ENCODE data around the gene CASP12. TPM values are rescaled to one million over a fixed set of nuclear protein-coding genes. Genes with fewer than 3 reads are reported as not detected.

Gene CASP12
- total RNA-seq, 1 donor from 2014 or later, result not detected

- DNase-seq (ENCODE audit: low read depth, low spot score), result no peak
- no peaks in the 10 kb centered on the region for H3K9me3 Mint-ChIP-seq
- no peak for TF ChIP-seq CTCF (conservative IDR thresholded peaks at IDR 0.05)
- H3K4me1 Mint-ChIP-seq, result no peaks in the 10 kb centered on the region
- H3K27ac Mint-ChIP-seq (ENCODE audit: unreplicated experiment), result no peak overlapping the region
- no peak overlapping the region for H3K4me3 Mint-ChIP-seq
- no peaks in the 10 kb centered on the region for H3K36me3 Mint-ChIP-seq (ENCODE audit: low read depth)
- no peaks in the 10 kb centered on the region for H3K27me3 Mint-ChIP-seq (ENCODE audit: low read depth)
Observed at GRCh38 chr11:104892723-104893511, 5.3 kb downstream of the CASP12 start.

- Mint-ChIP-seq H3K4me3 (no peak overlapping the region), H3K9me3 (no peaks in the 10 kb centered on the region), H3K27ac (ENCODE audit: unreplicated experiment) (no peak overlapping the region), H3K4me1 (no peaks in the 10 kb centered on the region), H3K36me3 (ENCODE audit: low read depth) (no peaks in the 10 kb centered on the region), H3K27me3 (ENCODE audit: low read depth) (no peaks in the 10 kb centered on the region)
- no peak for TF ChIP-seq CTCF (conservative IDR thresholded peaks at IDR 0.05)
- no peak for DNase-seq (ENCODE audit: low read depth, low spot score)
Observed at GRCh38 chr11:104891135-104891534, 7.1 kb downstream of the CASP12 start.

- Mint-ChIP-seq H3K36me3 (ENCODE audit: low read depth) (no peaks in the 10 kb centered on the region), H3K27ac (ENCODE audit: unreplicated experiment) (no peak overlapping the region), H3K9me3 (peaks cover 2% of the 10 kb centered on the region), H3K4me3 (no peak overlapping the region), H3K27me3 (ENCODE audit: low read depth) (no peaks in the 10 kb centered on the region), H3K4me1 (no peaks in the 10 kb centered on the region)
- TF ChIP-seq CTCF (conservative IDR thresholded peaks at IDR 0.05), result no peak
- DNase-seq (ENCODE audit: low read depth, low spot score), result no peak
Observed at GRCh38 chr11:104883342-104883741, 14.9 kb downstream of the CASP12 start.

- no peak overlapping the region for H3K27ac Mint-ChIP-seq (ENCODE audit: unreplicated experiment)
- H3K36me3 Mint-ChIP-seq (ENCODE audit: low read depth), result no peaks in the 10 kb centered on the region
- peaks cover 2% of the 10 kb centered on the region for H3K9me3 Mint-ChIP-seq
- H3K4me3 Mint-ChIP-seq, result no peak overlapping the region
- no peak for TF ChIP-seq CTCF (conservative IDR thresholded peaks at IDR 0.05)
- no peak for DNase-seq (ENCODE audit: low read depth, low spot score)
- no peaks in the 10 kb centered on the region for H3K4me1 Mint-ChIP-seq
- no peaks in the 10 kb centered on the region for H3K27me3 Mint-ChIP-seq (ENCODE audit: low read depth)
Observed at GRCh38 chr11:104881117-104881794, 17.0 kb downstream of the CASP12 start.

GRCh38 chr11:104879514-104880190, 18.6 kb downstream of the CASP12 start:
- H3K36me3 Mint-ChIP-seq (ENCODE audit: low read depth), result no peaks in the 10 kb centered on the region
- no peak overlapping the region for H3K4me3 Mint-ChIP-seq
- no peak for DNase-seq (ENCODE audit: low read depth, low spot score)
- H3K27ac Mint-ChIP-seq (ENCODE audit: unreplicated experiment), result no peak overlapping the region
- peaks cover under 1% of the 10 kb centered on the region for H3K9me3 Mint-ChIP-seq
- peak; percentile 20 for TF ChIP-seq CTCF (conservative IDR thresholded peaks at IDR 0.05)
- H3K4me1 Mint-ChIP-seq, result no peaks in the 10 kb centered on the region
- no peaks in the 10 kb centered on the region for H3K27me3 Mint-ChIP-seq (ENCODE audit: low read depth)

Data from neural crest cell (in vitro differentiated cells).